ENCODE measurements around the gene NUP50.

NUP50 gene

GRCh38 chr22:45205276-45205925 lies 41.7 kb downstream of the NUP50 start:
- Histone ChIP-seq H3K4me3 (ENCODE audit: low read length) (no peak overlapping the region), H3K4me1 (ENCODE audit: control insufficient read depth, insufficient read depth, low read length) (peaks cover 11% of the 10 kb centered on the region), H3K9me3 (ENCODE audit: control insufficient read depth, low read length) (no peaks in the 10 kb centered on the region), H3K9ac (ENCODE audit: low read length) (no peak overlapping the region), H3K36me3 (ENCODE audit: control insufficient read depth, insufficient read depth, low read length, severe bottlenecking) (peaks cover 47% of the 10 kb centered on the region), H3K27me3 (replicated peaks; ENCODE audit: control insufficient read depth, insufficient read depth, low read length) (no peaks in the 10 kb centered on the region)
- no peak for DNase-seq (ENCODE audit: low read depth)

GRCh38 chr22:45206233-45206632 lies 42.5 kb downstream of the NUP50 start:
- no peaks in the 10 kb centered on the region for H3K27me3 ChIP-seq (replicated peaks; ENCODE audit: control insufficient read depth, insufficient read depth, low read length)
- no peak overlapping the region for H3K4me3 ChIP-seq (ENCODE audit: low read length)
- no peak for DNase-seq (ENCODE audit: low read depth)
- H3K9me3 ChIP-seq (ENCODE audit: control insufficient read depth, low read length), result no peaks in the 10 kb centered on the region
- H3K36me3 ChIP-seq (ENCODE audit: control insufficient read depth, insufficient read depth, low read length, severe bottlenecking), result peaks cover 39% of the 10 kb centered on the region
- H3K9ac ChIP-seq (ENCODE audit: low read length), result no peak overlapping the region
- peaks cover 20% of the 10 kb centered on the region for H3K4me1 ChIP-seq (ENCODE audit: control insufficient read depth, insufficient read depth, low read length)

DNA sequence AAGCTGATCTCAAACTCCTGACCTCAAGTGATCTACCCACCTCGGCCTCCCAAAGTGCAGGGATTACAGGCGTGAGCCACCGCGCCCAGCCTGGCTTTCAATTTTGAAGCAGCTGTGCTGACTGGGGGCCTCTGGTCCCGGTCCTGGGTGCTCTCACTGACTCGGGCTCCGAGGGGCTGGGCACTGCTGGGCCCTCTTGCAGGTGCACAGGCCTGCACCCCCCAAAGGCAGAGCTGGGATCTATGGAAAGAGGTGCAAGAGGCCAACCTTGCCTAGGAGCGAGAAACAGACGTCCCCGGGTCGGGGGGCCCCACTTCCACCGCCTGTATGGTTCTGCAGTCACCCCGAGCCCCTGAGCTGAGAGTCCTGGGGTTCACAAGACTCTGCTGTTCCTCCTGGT lies 43.8 kb downstream of the NUP50 start:
- no peaks in the 10 kb centered on the region for H3K9me3 ChIP-seq (ENCODE audit: control insufficient read depth, low read length)
- H3K4me3 ChIP-seq (ENCODE audit: low read length), result no peak overlapping the region
- H3K36me3 ChIP-seq (ENCODE audit: control insufficient read depth, insufficient read depth, low read length, severe bottlenecking), result peaks cover 31% of the 10 kb centered on the region
- no peaks in the 10 kb centered on the region for H3K27me3 ChIP-seq (replicated peaks; ENCODE audit: control insufficient read depth, insufficient read depth, low read length)
- H3K9ac ChIP-seq (ENCODE audit: low read length), result no peak overlapping the region
- H3K4me1 ChIP-seq (ENCODE audit: control insufficient read depth, insufficient read depth, low read length), result peaks cover 33% of the 10 kb centered on the region
- DNase-seq (ENCODE audit: low read depth), result no peak

GRCh38 chr22:45207981-45208664 lies 44.4 kb downstream of the NUP50 start:
- Histone ChIP-seq H3K36me3 (ENCODE audit: control insufficient read depth, insufficient read depth, low read length, severe bottlenecking) (peaks cover 25% of the 10 kb centered on the region), H3K9ac (ENCODE audit: low read length) (no peak overlapping the region), H3K27me3 (replicated peaks; ENCODE audit: control insufficient read depth, insufficient read depth, low read length) (no peaks in the 10 kb centered on the region), H3K4me1 (ENCODE audit: control insufficient read depth, insufficient read depth, low read length) (peaks cover 38% of the 10 kb centered on the region), H3K4me3 (ENCODE audit: low read length) (no peak overlapping the region), H3K9me3 (ENCODE audit: control insufficient read depth, low read length) (no peaks in the 10 kb centered on the region)
- DNase-seq (ENCODE audit: low read depth), result peak; percentile 54

DNA sequence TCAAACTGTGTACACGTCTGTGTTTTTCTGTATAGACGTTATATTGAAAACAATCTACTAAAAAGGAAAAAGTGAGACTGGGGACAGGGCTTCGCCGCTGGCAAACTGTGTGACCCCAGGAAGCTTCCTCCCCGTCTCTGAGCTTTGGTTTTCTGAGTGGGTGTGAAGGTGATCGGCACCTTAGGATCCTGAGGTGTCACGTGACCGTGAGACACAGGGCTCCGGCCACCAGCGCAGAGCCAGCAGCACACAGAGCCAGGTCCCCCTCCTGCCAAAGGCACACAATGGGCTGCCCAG lies 44.9 kb downstream of the NUP50 start:
- Histone ChIP-seq H3K4me3 (ENCODE audit: low read length) (no peak overlapping the region), H3K9ac (ENCODE audit: low read length) (no peak overlapping the region)
- no peak for DNase-seq (ENCODE audit: low read depth)

GRCh38 chr22:45208993-45209838 lies 45.5 kb downstream of the NUP50 start:
- Histone ChIP-seq H3K9me3 (ENCODE audit: control insufficient read depth, low read length) (no peaks in the 10 kb centered on the region), H3K4me1 (ENCODE audit: control insufficient read depth, insufficient read depth, low read length) (peaks cover 45% of the 10 kb centered on the region), H3K36me3 (ENCODE audit: control insufficient read depth, insufficient read depth, low read length, severe bottlenecking) (peaks cover 14% of the 10 kb centered on the region), H3K27me3 (replicated peaks; ENCODE audit: control insufficient read depth, insufficient read depth, low read length) (no peaks in the 10 kb centered on the region), H3K4me3 (ENCODE audit: low read length) (no peak overlapping the region), H3K9ac (ENCODE audit: low read length) (no peak overlapping the region)
- DNase-seq (ENCODE audit: low read depth), result peak; percentile 64

More for the DNA sequence above, 44.9 kb downstream of the NUP50 start:
- no peaks in the 10 kb centered on the region for H3K27me3 ChIP-seq (replicated peaks; ENCODE audit: control insufficient read depth, insufficient read depth, low read length)
- H3K36me3 ChIP-seq (ENCODE audit: control insufficient read depth, insufficient read depth, low read length, severe bottlenecking), result peaks cover 20% of the 10 kb centered on the region
- H3K9me3 ChIP-seq (ENCODE audit: control insufficient read depth, low read length), result no peaks in the 10 kb centered on the region
- peaks cover 44% of the 10 kb centered on the region for H3K4me1 ChIP-seq (ENCODE audit: control insufficient read depth, insufficient read depth, low read length)

DNA sequence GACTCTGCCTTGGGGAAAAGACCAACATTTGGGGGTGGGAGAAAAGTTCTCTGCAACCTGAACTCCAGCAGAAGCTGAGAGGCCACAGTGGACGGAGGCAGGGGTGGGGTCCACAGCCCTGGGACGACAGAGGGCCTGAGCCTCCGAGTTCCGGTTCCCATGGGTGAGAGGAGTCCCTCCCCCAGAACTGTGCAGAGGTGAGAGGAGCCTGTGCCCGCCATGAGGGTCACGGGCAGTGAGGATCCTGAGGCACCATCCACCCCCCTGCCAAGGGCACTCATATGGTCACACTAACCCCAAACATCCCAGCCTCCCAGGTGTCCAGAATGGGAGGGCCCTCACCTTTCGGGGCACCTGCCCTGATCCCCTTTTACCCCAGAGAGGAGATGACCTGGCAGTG lies 46.4 kb downstream of the NUP50 start:
- H3K9me3 ChIP-seq (ENCODE audit: control insufficient read depth, low read length), result no peaks in the 10 kb centered on the region
- no peak for DNase-seq (ENCODE audit: low read depth)

GRCh38 chr22:45210577-45210976 lies 46.9 kb downstream of the NUP50 start:
- Histone ChIP-seq H3K27me3 (replicated peaks; ENCODE audit: control insufficient read depth, insufficient read depth, low read length) (no peaks in the 10 kb centered on the region), H3K4me3 (ENCODE audit: low read length) (peak overlapping the region; percentile 81), H3K9ac (ENCODE audit: low read length) (peak overlapping the region; percentile 80), H3K9me3 (ENCODE audit: control insufficient read depth, low read length) (no peaks in the 10 kb centered on the region), H3K36me3 (ENCODE audit: control insufficient read depth, insufficient read depth, low read length, severe bottlenecking) (peaks cover 5% of the 10 kb centered on the region), H3K4me1 (ENCODE audit: control insufficient read depth, insufficient read depth, low read length) (peaks cover 45% of the 10 kb centered on the region)
- no peak for DNase-seq (ENCODE audit: low read depth)

More for the DNA sequence above, 46.4 kb downstream of the NUP50 start:
- peaks cover 7% of the 10 kb centered on the region for H3K36me3 ChIP-seq (ENCODE audit: control insufficient read depth, insufficient read depth, low read length, severe bottlenecking)
- H3K4me3 ChIP-seq (ENCODE audit: low read length), result peak overlapping the region; percentile 46
- peaks cover 45% of the 10 kb centered on the region for H3K4me1 ChIP-seq (ENCODE audit: control insufficient read depth, insufficient read depth, low read length)
- no peaks in the 10 kb centered on the region for H3K27me3 ChIP-seq (replicated peaks; ENCODE audit: control insufficient read depth, insufficient read depth, low read length)
- peak overlapping the region; percentile 80 for H3K9ac ChIP-seq (ENCODE audit: low read length)

DNA sequence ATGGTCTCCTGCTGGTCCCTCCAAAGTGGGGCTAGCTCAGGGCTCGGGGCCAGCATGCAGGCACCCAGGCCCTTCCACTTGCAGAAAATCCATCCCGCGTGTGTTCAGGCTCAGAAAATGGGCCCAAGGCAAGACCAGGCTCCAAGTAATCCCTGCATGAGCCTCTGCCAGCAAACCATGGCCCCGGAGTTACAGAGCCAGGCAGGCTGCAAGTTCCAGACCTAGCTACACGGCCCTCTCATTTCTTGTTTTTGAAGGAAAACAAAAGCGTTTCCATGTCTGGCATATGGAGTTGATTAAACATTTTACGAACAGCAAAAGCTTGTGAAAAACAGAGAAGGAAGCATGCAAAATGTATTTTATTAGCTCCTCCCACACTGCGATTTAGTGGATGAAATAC lies 47.3 kb downstream of the NUP50 start:
- H3K9ac ChIP-seq (ENCODE audit: low read length), result peak overlapping the region; percentile 80
- H3K27me3 ChIP-seq (replicated peaks; ENCODE audit: control insufficient read depth, insufficient read depth, low read length), result no peaks in the 10 kb centered on the region
- no peaks in the 10 kb centered on the region for H3K9me3 ChIP-seq (ENCODE audit: control insufficient read depth, low read length)
- H3K36me3 ChIP-seq (ENCODE audit: control insufficient read depth, insufficient read depth, low read length, severe bottlenecking), result peaks cover 5% of the 10 kb centered on the region
- DNase-seq (ENCODE audit: low read depth), result peak; percentile 83
- peaks cover 45% of the 10 kb centered on the region for H3K4me1 ChIP-seq (ENCODE audit: control insufficient read depth, insufficient read depth, low read length)
- H3K4me3 ChIP-seq (ENCODE audit: low read length), result peak overlapping the region; percentile 81

DNA sequence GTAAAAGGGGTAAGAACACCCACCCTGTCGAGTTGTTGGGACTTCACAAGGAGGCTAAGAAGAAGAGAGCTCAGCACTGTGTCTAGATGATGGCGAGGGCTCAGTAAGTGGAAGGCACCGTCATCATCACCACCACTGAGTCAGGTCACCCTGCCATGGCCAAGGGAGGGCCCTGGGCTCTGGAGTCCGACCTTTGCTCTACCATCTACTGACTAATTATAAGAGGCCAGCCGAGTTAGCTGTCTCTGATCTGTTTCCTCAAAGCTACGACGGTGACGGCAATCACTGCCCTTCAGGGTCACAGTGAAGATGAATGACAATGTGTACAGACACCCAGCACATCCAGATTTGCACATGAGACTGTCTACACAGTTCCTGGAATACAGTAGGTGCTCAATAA lies 47.7 kb downstream of the NUP50 start:
- peak overlapping the region; percentile 80 for H3K9ac ChIP-seq (ENCODE audit: low read length)

DNA sequence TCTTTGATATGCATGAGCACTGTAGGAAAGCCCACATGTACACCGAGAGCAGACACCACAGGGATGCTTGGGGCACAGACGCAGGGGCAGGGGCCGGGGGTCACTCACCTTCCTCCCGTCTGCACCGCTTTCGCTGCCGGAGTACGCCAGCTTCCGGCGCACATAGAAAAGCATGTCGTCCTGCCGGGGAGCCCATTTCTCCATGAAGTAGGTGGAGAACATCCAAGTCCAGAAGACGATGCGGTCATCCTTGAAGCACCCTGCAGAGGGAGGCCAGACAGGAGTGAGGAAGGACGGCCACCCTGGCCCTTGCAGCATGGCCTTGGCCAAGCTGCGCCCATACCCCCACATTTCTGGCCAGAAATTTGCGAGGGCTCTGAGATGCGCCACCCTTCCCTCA lies 48.1 kb downstream of the NUP50 start:
- H3K9ac ChIP-seq (ENCODE audit: low read length), result peak overlapping the region; percentile 80
- peaks cover 45% of the 10 kb centered on the region for H3K4me1 ChIP-seq (ENCODE audit: control insufficient read depth, insufficient read depth, low read length)
- H3K4me3 ChIP-seq (ENCODE audit: low read length), result peak overlapping the region; percentile 81
- peaks cover 5% of the 10 kb centered on the region for H3K36me3 ChIP-seq (ENCODE audit: control insufficient read depth, insufficient read depth, low read length, severe bottlenecking)
- no peak for DNase-seq (ENCODE audit: low read depth)
- H3K27me3 ChIP-seq (replicated peaks; ENCODE audit: control insufficient read depth, insufficient read depth, low read length), result no peaks in the 10 kb centered on the region
- no peaks in the 10 kb centered on the region for H3K9me3 ChIP-seq (ENCODE audit: control insufficient read depth, low read length)

More for the DNA sequence above, 47.7 kb downstream of the NUP50 start:
- Histone ChIP-seq H3K9me3 (ENCODE audit: control insufficient read depth, low read length) (no peaks in the 10 kb centered on the region), H3K36me3 (ENCODE audit: control insufficient read depth, insufficient read depth, low read length, severe bottlenecking) (peaks cover 5% of the 10 kb centered on the region), H3K4me1 (ENCODE audit: control insufficient read depth, insufficient read depth, low read length) (peaks cover 45% of the 10 kb centered on the region), H3K4me3 (ENCODE audit: low read length) (peak overlapping the region; percentile 81), H3K27me3 (replicated peaks; ENCODE audit: control insufficient read depth, insufficient read depth, low read length) (no peaks in the 10 kb centered on the region)
- no peak for DNase-seq (ENCODE audit: low read depth)
